GM23338 (cell line): Measurements from ENCODE around the gene GLS. TPM values are rescaled to one million over a fixed set of nuclear protein-coding genes. Genes with fewer than 3 reads are reported as not detected.

ENCODE experiments used
- ATAC-seq: fragments of 200-7000 bp; cut with Tn5 transposase; 3 replicates; pipeline ENCODE4 v1.9.1; 2020
- DNase-seq: peaks from one replicate; pipeline ENCODE4 v3.0.0-alpha.2; 2015; ENCODE audit warnings: low spot score
- H2AFZ ChIP-seq: fragments of 200-600 bp; sonication (generic); 2 replicates; pipeline ENCODE4 v1.8.0; 2016; ENCODE audit warnings: antibody characterized with exemption, mild to moderate bottlenecking, moderate library complexity
- H3F3A ChIP-seq: fragments of 200-600 bp; sonication (generic); replicated peaks from 2 replicates; pipeline ENCODE4 v1.8.0; 2017; ENCODE audit warnings: antibody characterized with exemption, mixed run types, low read depth
- H3K27ac ChIP-seq: fragments of 200-600 bp; sonication (generic); 2 replicates; pipeline ENCODE4 v1.6.1; 2016; ENCODE audit warnings: low read depth
- H3K27me3 ChIP-seq: fragments of 200-600 bp; sonication (generic); 2 replicates; pipeline ENCODE4 v1.8.0; 2016; ENCODE audit warnings: mild to moderate bottlenecking, mixed run types, moderate library complexity; ENCODE audit not compliant: insufficient read depth
- H3K36me3 ChIP-seq: fragments of 200-600 bp; sonication (generic); 2 replicates; pipeline ENCODE4 v1.8.0; 2016; ENCODE audit warnings: mild to moderate bottlenecking; ENCODE audit not compliant: insufficient read depth
- H3K4me1 ChIP-seq: fragments of 200-600 bp; sonication (generic); 2 replicates; pipeline ENCODE4 v1.8.0; 2016; ENCODE audit warnings: mild to moderate bottlenecking, moderate library complexity; ENCODE audit not compliant: insufficient read depth
- H3K4me2 ChIP-seq: fragments of 200-600 bp; sonication (generic); 2 replicates; pipeline ENCODE4 v1.7.1; 2017; ENCODE audit warnings: mixed run types
- H3K4me3 ChIP-seq: fragments of 200-600 bp; sonication (generic); 2 replicates; pipeline ENCODE4 v1.6.1; 2016; ENCODE audit warnings: mixed run types
- H3K79me2 ChIP-seq: fragments of 200-600 bp; sonication (generic); replicated peaks from 2 replicates; pipeline ENCODE4 v1.8.0; 2017; ENCODE audit warnings: mild to moderate bottlenecking; ENCODE audit not compliant: insufficient read depth
- H3K9me2 ChIP-seq: fragments of 200-600 bp; sonication (generic); 2 replicates; pipeline ENCODE4 v1.8.0; 2017; ENCODE audit not compliant: insufficient read depth
- H4K20me1 ChIP-seq: fragments of 200-600 bp; sonication (generic); replicated peaks from 2 replicates; pipeline ENCODE4 v1.8.0; 2017; ENCODE audit warnings: mild to moderate bottlenecking; ENCODE audit not compliant: insufficient read depth
- H3K27ac Mint-ChIP-seq: 2 replicates; pipeline ENCODE4 v1.8.0; 2020; ENCODE audit warnings: inconsistent platforms, mild to moderate bottlenecking, moderate library complexity, mixed read lengths
- H3K27me3 Mint-ChIP-seq: 3 replicates; pipeline ENCODE4 v1.8.0; 2022; ENCODE audit warnings: low read depth, mild to moderate bottlenecking, moderate library complexity, mixed read lengths, inconsistent platforms; ENCODE audit not compliant: insufficient read depth, poor library complexity
- H3K36me3 Mint-ChIP-seq: 3 replicates; pipeline ENCODE4 v1.8.0; 2021; ENCODE audit warnings: low read depth, mild to moderate bottlenecking, inconsistent platforms, moderate library complexity, mixed read lengths
- H3K4me1 Mint-ChIP-seq: 3 replicates; pipeline ENCODE4 v1.8.0; 2020; ENCODE audit warnings: mild to moderate bottlenecking, inconsistent platforms, mixed read lengths
- H3K4me3 Mint-ChIP-seq: 3 replicates; pipeline ENCODE4 v1.8.0; 2021; ENCODE audit warnings: moderate library complexity, mild to moderate bottlenecking, inconsistent platforms, mixed read lengths
- H3K9me3 Mint-ChIP-seq: 3 replicates; pipeline ENCODE4 v1.8.0; 2020; ENCODE audit warnings: moderate library complexity, mild to moderate bottlenecking, inconsistent platforms, mixed read lengths
- CREB1 ChIP-seq: fragments of 250-450 bp; sonication (Bioruptor Pico); IDR thresholded peaks from 2 replicates; pipeline ENCODE4 v1.5.0; 2020; ENCODE audit warnings: low read depth, mild to moderate bottlenecking, moderate library complexity
- EZH2 ChIP-seq: fragments of 200-600 bp; sonication (generic); IDR thresholded peaks from one replicate; pipeline ENCODE4 v1.8.0; 2017; ENCODE audit warnings: antibody characterized with exemption, mild to moderate bottlenecking, low read depth; ENCODE audit not compliant: unreplicated experiment
- EZH2phosphoT487 ChIP-seq: fragments of 200-600 bp; sonication (generic); IDR thresholded peaks from one replicate; pipeline ENCODE4 v1.8.1; 2018; ENCODE audit warnings: antibody characterized with exemption; ENCODE audit not compliant: unreplicated experiment
- JUNB ChIP-seq: IDR thresholded peaks from one replicate; pipeline ENCODE4 v1.6.1; 2016; ENCODE audit warnings: antibody characterized with exemption; ENCODE audit not compliant: unreplicated experiment
- NANOG ChIP-seq: IDR thresholded peaks from 2 replicates; pipeline ENCODE4 v1.6.1; 2016; ENCODE audit warnings: antibody characterized with exemption, borderline replicate concordance
- POLR2AphosphoS5 ChIP-seq: IDR thresholded peaks from 2 replicates; pipeline ENCODE4 v1.6.1; 2016; ENCODE audit warnings: antibody characterized with exemption, low read depth
- REST ChIP-seq: IDR thresholded peaks from one replicate; pipeline ENCODE4 v1.6.1; 2018; ENCODE audit warnings: antibody characterized with exemption; ENCODE audit not compliant: unreplicated experiment
- STAT1 ChIP-seq: IDR thresholded peaks from one replicate; pipeline ENCODE4 v1.6.1; 2016; ENCODE audit warnings: antibody characterized with exemption; ENCODE audit not compliant: unreplicated experiment
- ZNF114 ChIP-seq: fragments of 250-450 bp; sonication (Bioruptor Pico); IDR thresholded peaks from 2 replicates; pipeline ENCODE4 v1.5.0; 2020; ENCODE audit warnings: mild to moderate bottlenecking, moderate library complexity
- ZNF331 ChIP-seq: fragments of 250-450 bp; sonication (Bioruptor Pico); IDR thresholded peaks from 2 replicates; pipeline ENCODE4 v1.5.0; 2020; ENCODE audit warnings: low read depth, mild to moderate bottlenecking, moderate library complexity
- polyA plus RNA-seq: library from polyadenylated mRNA; unstranded; fragments of >200 nt; fragmentation: Nextera tagmentation; extraction: Ambion mirVana; gene quantifications from 2 replicates; pipeline ENCODE4 v1.2.1, GENCODE V29; 2016
- total RNA-seq: library from RNA; depleted of rRNA; stranded (reverse); fragments of >200 nt; shearing (Covaris generic); gene quantifications from 2 replicates; pipeline ENCODE4 v1.2.3, GENCODE V29; 2014
- TF ChIP-seq, protein P1 (sequence below): IDR thresholded peaks from 2 replicates; pipeline ENCODE4 v1.6.1; 2016; ENCODE audit warnings: antibody characterized with exemption
- TF ChIP-seq, protein P2 (sequence below): fragments of 250-450 bp; sonication (Bioruptor Pico); IDR thresholded peaks from 2 replicates; pipeline ENCODE4 v1.5.0; 2020; ENCODE audit warnings: mild to moderate bottlenecking, moderate library complexity

GLS gene
- total and polyA plus RNA-seq, 2 experiments from 2014 or later, result 38.1 to 172 TPM

- TF ChIP-seq, protein P1, sequence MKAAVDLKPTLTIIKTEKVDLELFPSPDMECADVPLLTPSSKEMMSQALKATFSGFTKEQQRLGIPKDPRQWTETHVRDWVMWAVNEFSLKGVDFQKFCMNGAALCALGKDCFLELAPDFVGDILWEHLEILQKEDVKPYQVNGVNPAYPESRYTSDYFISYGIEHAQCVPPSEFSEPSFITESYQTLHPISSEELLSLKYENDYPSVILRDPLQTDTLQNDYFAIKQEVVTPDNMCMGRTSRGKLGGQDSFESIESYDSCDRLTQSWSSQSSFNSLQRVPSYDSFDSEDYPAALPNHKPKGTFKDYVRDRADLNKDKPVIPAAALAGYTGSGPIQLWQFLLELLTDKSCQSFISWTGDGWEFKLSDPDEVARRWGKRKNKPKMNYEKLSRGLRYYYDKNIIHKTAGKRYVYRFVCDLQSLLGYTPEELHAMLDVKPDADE, result no peak
- TF ChIP-seq EZH2phosphoT487, result no peak
These were observed 33.9 kb upstream of the GLS start (continued) for GRCh38 chr2:190846746-190847145.

DNA sequence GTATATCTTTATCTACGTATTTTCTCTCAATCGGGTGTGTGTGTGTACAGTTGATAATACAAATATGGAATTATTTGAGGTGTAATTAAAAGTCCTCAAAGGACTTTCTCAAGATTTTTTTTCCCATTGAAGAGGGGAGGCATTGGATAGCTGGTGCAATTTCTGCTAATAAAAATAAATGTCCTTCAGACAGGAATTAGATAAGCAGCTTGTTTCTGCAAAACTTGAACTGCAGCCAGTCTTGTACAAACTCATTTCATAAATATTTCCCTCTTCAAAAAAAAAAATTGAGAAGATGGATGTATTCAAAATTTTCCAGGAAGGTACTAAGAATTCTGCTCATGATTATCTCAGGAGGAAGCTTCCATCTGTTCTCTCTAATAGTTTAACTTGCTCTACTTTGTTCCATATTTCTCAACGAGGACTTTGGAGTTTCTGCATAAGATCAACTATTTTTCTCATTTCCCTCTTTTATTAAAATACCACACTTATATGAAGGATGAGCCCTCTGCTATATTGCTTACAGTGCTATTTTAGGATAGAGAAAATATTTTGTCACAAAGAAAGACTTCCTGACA is 33.0 kb upstream of the GLS start:
- H3K4me3 Mint-ChIP-seq, result no peak overlapping the region
- H3K27ac Mint-ChIP-seq, result no peak overlapping the region
- peaks cover 2% of the 10 kb centered on the region for H3K27me3 Mint-ChIP-seq
- H3K27me3 ChIP-seq, result no peaks in the 10 kb centered on the region
- H2AFZ ChIP-seq, result no peak overlapping the region
- H3K9me2 ChIP-seq, result peaks cover 11% of the 10 kb centered on the region; the same call in 1 of the 2 replicates
- H3K36me3 Mint-ChIP-seq, result no peaks in the 10 kb centered on the region
- H3K79me2 ChIP-seq, result no peaks in the 10 kb centered on the region
- H3K4me3 ChIP-seq, result no peak overlapping the region
- no peaks in the 10 kb centered on the region for H4K20me1 ChIP-seq
- H3K4me1 ChIP-seq, result no peaks in the 10 kb centered on the region
- no peak for ATAC-seq
- no peaks in the 10 kb centered on the region for H3K9me3 Mint-ChIP-seq
- no peaks in the 10 kb centered on the region for H3K4me1 Mint-ChIP-seq
- no peaks in the 10 kb centered on the region for H3K36me3 ChIP-seq
- H3F3A ChIP-seq, result no peaks in the 10 kb centered on the region
- H3K27ac ChIP-seq, result no peak overlapping the region
- no peak overlapping the region for H3K4me2 ChIP-seq
- DNase-seq, result no peak
- TF ChIP-seq, protein P2, sequence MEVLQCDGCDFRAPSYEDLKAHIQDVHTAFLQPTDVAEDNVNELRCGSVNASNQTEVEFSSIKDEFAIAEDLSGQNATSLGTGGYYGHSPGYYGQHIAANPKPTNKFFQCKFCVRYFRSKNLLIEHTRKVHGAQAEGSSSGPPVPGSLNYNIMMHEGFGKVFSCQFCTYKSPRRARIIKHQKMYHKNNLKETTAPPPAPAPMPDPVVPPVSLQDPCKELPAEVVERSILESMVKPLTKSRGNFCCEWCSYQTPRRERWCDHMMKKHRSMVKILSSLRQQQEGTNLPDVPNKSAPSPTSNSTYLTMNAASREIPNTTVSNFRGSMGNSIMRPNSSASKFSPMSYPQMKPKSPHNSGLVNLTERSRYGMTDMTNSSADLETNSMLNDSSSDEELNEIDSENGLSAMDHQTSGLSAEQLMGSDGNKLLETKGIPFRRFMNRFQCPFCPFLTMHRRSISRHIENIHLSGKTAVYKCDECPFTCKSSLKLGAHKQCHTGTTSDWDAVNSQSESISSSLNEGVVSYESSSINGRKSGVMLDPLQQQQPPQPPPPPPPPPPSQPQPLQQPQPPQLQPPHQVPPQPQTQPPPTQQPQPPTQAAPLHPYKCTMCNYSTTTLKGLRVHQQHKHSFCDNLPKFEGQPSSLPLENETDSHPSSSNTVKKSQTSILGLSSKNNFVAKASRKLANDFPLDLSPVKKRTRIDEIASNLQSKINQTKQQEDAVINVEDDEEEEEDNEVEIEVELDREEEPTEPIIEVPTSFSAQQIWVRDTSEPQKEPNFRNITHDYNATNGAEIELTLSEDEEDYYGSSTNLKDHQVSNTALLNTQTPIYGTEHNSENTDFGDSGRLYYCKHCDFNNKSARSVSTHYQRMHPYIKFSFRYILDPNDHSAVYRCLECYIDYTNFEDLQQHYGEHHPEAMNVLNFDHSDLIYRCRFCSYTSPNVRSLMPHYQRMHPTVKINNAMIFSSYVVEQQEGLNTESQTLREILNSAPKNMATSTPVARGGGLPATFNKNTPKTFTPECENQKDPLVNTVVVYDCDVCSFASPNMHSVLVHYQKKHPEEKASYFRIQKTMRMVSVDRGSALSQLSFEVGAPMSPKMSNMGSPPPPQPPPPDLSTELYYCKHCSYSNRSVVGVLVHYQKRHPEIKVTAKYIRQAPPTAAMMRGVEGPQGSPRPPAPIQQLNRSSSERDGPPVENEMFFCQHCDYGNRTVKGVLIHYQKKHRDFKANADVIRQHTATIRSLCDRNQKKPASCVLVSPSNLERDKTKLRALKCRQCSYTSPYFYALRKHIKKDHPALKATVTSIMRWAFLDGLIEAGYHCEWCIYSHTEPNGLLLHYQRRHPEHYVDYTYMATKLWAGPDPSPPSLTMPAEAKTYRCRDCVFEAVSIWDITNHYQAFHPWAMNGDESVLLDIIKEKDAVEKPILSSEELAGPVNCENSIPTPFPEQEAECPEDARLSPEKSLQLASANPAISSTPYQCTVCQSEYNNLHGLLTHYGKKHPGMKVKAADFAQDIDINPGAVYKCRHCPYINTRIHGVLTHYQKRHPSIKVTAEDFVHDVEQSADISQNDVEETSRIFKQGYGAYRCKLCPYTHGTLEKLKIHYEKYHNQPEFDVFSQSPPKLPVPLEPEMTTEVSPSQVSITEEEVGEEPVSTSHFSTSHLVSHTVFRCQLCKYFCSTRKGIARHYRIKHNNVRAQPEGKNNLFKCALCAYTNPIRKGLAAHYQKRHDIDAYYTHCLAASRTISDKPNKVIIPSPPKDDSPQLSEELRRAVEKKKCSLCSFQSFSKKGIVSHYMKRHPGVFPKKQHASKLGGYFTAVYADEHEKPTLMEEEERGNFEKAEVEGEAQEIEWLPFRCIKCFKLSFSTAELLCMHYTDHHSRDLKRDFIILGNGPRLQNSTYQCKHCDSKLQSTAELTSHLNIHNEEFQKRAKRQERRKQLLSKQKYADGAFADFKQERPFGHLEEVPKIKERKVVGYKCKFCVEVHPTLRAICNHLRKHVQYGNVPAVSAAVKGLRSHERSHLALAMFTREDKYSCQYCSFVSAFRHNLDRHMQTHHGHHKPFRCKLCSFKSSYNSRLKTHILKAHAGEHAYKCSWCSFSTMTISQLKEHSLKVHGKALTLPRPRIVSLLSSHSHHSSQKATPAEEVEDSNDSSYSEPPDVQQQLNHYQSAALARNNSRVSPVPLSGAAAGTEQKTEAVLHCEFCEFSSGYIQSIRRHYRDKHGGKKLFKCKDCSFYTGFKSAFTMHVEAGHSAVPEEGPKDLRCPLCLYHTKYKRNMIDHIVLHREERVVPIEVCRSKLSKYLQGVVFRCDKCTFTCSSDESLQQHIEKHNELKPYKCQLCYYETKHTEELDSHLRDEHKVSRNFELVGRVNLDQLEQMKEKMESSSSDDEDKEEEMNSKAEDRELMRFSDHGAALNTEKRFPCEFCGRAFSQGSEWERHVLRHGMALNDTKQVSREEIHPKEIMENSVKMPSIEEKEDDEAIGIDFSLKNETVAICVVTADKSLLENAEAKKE, result no peak
- TF ChIP-seq ZNF331 (CRISPR knock-in tag) (no peak), STAT1 (no peak), REST (no peak), EZH2phosphoT487 (no peak), ZNF114 (CRISPR knock-in tag) (no peak), NANOG (no peak), EZH2 (no peak), JUNB (no peak), CREB1 (CRISPR knock-in tag) (no peak), POLR2AphosphoS5 (no peak)
- TF ChIP-seq, protein P1, result no peak
